HG03442 (cell line): Measurements from ENCODE around the gene KRTAP19-7.

Experiments used
- ATAC-seq: cut with Tn5 transposase; IDR thresholded peaks from one replicate; pipeline ENCODE4 v1.9.1; 2021; ENCODE audit warnings: mild to moderate bottlenecking, moderate library complexity; ENCODE audit not compliant: unreplicated experiment

The KRTAP19-7 gene

GRCh38 chr21:30561264-30561895 lies at the start of gene KRTAP19-7:
Gene KRTAP19-7 (minus strand): TSS chr21:30561314. CDS start chr21:30561289, 25 bp downstream.
- no peak for ATAC-seq

DNA sequence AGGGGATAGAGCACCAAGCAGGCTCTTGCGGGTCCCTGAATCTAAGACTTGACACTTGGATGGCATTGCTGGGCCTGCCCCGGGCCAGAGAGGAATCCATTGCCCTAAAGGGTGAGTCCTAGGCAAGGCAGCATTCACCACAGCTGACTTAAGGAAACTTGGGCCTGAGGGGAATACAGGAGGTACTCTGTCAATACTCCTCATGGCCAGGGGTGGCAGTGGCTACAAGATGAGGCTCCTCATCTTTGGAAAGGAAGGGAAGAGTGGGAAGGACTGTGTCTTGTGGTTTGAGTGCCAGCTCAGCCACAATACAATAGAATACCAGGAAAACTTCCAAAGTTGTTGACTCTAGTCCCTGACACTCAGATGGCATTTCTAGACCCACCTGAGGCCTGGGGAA lies 44.9 kb upstream of the KRTAP19-7 start:
- no peak for ATAC-seq

GRCh38 chr21:30600787-30601186 lies 39.7 kb upstream of the KRTAP19-7 start, which contains the start of gene KRTAP22-1:
Gene KRTAP22-1 (plus strand): TSS chr21:30601087.
- ATAC-seq: no peak

- ATAC-seq: no peak
Measured at GRCh38 chr21:30598802-30599201, 37.7 kb upstream of the KRTAP19-7 start, which contains the start of gene KRTAP6-2. Gene KRTAP6-2 (minus strand): TSS chr21:30598902. CDS start chr21:30598874, 28 bp downstream.

GRCh38 chr21:30592140-30592539 lies 31.0 kb upstream of the KRTAP19-7 start, which contains the start of gene KRTAP6-3:
Gene KRTAP6-3 (plus strand): TSS chr21:30592440. CDS start chr21:30592446, 6 bp downstream.
- no peak for ATAC-seq

- no peak for ATAC-seq
Measured at GRCh38 chr21:30590297-30590696, 29.2 kb upstream of the KRTAP19-7 start, which contains the start of gene KRTAP22-2. Gene KRTAP22-2 (minus strand): TSS chr21:30590397.

GRCh38 chr21:30582870-30583269 lies 21.8 kb upstream of the KRTAP19-7 start:
- no peak for ATAC-seq

DNA sequence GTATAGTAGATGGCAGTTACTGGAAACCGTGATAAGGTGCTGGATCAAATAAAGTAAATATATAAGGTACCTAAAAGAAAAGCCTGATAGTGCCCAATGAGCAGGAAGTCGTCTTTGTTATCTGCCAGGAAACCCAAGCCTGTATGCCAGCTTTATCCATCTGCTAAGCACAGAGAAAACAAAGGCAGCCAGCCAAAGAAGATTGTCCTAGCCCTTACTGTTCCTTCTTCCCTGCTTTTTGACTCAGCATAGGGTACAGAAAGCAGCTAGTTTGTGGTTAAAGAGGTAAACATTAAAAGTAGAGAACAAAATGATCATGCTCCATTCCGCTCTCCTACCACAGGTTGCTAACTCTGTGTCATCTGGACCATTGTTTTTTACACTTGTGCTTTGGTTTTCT lies 19.0 kb upstream of the KRTAP19-7 start:
- no peak for ATAC-seq

DNA sequence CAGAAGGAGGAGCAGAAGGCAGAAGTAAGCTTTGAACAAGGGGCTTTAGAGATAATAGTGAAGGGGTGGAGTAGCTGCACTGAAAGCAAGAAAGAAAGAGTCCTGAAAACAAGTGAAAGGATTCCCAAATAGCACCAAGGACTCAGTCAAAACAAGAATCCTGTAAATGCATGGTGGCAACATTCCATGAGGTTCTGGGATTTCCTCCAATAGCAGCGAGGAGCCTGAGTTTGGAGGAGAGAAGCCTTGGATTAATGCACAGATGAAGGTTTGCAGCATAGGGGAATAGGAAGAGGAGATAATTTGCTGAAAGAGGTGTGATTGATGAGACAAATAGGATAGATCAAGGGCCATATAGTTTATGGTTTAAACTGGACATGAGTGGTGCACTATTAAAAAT lies 18.2 kb upstream of the KRTAP19-7 start:
- ATAC-seq: no peak

- ATAC-seq: no peak
Measured at GRCh38 chr21:30577766-30578165, 16.7 kb upstream of the KRTAP19-7 start.

DNA sequence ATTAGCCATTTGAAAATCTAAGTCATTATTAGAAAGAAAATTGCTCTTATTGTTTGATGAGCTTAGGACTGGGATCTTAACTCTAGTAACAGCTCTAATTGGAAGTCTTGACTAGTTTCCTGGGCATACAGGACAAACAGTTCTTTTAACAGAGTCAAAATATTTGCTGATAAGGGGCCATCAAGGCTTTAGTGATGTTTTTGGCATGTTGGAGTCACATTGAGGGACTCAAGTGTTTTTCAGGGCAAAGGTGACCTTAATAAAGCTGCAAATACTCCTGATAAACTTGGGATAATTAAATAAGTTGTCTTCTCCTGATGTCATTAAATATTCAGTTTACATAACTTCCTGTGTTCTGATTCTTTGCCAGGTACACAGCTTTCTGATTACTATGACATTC lies 6.5 kb upstream of the KRTAP19-7 start:
- ATAC-seq: no peak

DNA sequence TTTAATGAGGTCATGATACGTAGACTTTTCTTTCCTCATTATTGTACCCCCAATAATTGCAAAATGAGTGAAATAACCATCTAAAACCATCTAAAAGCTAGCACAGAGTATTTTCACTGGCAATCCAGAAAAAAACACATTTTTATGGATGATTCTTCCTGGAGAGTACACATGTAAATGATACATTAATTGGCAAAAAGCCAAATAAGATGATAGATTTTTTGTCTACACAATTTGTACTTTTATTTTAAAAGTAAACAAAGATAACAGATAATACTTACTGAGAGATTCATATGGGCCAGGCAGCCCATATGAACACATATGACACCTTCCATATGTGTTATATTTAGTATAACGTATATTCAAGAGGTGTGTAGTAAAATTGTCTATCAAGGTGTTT lies 2.5 kb upstream of the KRTAP19-7 start:
- no peak for ATAC-seq

- ATAC-seq: no peak
Measured at GRCh38 chr21:30563072-30563471, 2.0 kb upstream of the KRTAP19-7 start.

- no peak for ATAC-seq
Measured at GRCh38 chr21:30561957-30562356, 843 bp upstream of the KRTAP19-7 start.

- ATAC-seq: no peak
Measured at GRCh38 chr21:30555095-30555494, 6.0 kb downstream of the KRTAP19-7 start.

DNA sequence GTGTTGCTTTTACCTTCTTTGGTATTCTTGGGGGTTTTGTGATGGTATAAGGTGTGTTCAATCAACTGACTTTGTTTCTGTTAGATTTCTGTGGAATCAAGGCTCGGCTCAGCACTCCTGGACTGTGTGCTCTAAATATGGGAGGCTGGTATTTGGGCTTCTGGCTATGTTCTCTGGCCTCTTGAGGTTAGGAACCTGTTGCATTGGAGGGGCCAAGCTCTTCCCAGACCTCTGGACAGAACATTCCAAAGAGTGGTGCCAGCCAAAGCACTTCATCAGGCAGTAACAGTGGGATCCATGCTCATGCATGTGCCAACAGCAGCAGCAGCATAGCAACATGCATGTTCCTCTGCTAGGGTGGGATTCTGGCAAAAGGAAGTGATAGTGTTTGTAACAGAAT lies 8.3 kb downstream of the KRTAP19-7 start:
- ATAC-seq: no peak

DNA sequence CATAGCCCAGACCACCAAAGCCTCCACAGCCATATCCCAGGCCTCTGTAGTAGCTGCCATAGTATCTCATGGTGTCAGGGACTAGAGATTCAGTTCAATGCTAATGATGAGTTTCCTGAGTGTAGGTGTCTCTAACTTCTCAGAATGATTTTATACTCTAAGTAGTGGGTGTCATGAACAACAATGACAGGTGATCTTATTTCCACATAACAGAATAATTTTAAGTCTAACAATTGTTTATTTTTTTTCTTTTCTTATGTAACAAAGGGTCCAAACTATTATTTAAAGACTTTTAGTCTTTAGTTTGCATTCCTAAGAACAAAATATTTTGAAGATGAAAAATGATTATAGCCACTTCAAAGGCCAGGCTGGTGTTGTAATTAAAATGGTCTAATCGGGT lies 19.4 kb downstream of the KRTAP19-7 start, which contains the start of gene KRTAP19-6:
TSS of gene KRTAP19-6 (minus strand) at position 101 of the 400 bp plus-strand sequence. CDS start at position 70, 31 bp downstream.
- ATAC-seq: no peak

DNA sequence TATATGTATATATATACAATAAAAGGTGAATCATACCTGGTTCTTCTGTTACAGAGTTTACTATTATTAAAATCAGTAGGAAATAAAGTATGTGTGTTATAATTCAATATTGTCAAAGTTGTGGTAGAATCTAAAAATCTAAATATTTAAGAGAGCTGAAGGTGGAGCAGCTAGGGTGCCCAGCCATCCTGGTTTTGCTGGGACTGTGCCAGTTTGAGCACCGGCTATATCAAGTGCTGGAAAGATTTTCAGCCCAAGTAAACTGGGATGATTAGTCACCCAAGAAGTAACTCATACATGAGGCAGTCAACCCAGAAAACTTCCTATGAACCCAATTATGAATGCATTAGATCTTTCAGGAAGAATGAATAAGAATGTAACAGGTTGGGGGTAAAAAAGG lies 42.2 kb downstream of the KRTAP19-7 start:
- no peak for ATAC-seq

DNA sequence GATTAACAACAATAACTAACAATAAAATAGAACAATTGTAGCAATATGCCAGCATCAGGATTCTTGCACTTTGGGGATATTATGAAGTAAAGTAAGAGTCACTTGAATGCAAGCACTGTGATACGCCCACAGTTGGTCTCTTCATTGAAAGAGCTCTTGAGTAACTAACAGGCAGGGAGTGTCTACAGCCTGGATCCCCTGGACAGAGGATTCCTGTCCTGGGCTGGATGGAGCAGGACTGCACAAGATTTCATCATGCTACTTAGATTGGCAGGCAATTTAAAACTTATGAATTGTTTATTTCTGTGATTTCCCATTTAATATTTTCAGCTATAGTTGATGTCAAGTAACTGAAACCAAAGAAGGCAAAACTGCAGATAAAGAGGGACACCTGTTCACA lies 45.4 kb downstream of the KRTAP19-7 start:
- no peak for ATAC-seq
